Nephron (organoid): ENCODE data around the gene ANKRD13C.

Experiments used
- H3K27ac Mint-ChIP-seq, 3 experiments: 2 replicates each; pipeline ENCODE4 v1.8.0; 2020; ENCODE audit warnings: mixed read lengths in 3 of 3, mild to moderate bottlenecking in 2 of 3, moderate library complexity in 1 of 3
- H3K27me3 Mint-ChIP-seq: 2 replicates; pipeline ENCODE4 v1.8.0; 2021; ENCODE audit warnings: low read depth, mild to moderate bottlenecking, moderate library complexity, mixed read lengths
- H3K36me3 Mint-ChIP-seq: 2 replicates; pipeline ENCODE4 v1.8.0; 2020; ENCODE audit warnings: low read depth, mixed read lengths
- H3K4me1 Mint-ChIP-seq: 2 replicates; pipeline ENCODE4 v1.8.0; 2020; ENCODE audit warnings: mixed read lengths
- H3K4me3 Mint-ChIP-seq, 3 experiments: 2 replicates each; pipeline ENCODE4 v1.8.0; 2020; ENCODE audit warnings: mild to moderate bottlenecking in 3 of 3, mixed read lengths in 3 of 3, moderate library complexity in 2 of 3
- H3K9me3 Mint-ChIP-seq: 2 replicates; pipeline ENCODE4 v1.8.0; 2020; ENCODE audit warnings: mixed read lengths
- TF ChIP-seq, protein P1 (sequence below), 3 experiments: fragments of 200-600 bp; sonication (generic); IDR thresholded peaks; one replicate each; pipeline ENCODE4 v1.5.0; 2021; ENCODE audit warnings: antibody characterized with exemption in 3 of 3; ENCODE audit not compliant: unreplicated experiment in 3 of 3

Gene ANKRD13C, protein sequence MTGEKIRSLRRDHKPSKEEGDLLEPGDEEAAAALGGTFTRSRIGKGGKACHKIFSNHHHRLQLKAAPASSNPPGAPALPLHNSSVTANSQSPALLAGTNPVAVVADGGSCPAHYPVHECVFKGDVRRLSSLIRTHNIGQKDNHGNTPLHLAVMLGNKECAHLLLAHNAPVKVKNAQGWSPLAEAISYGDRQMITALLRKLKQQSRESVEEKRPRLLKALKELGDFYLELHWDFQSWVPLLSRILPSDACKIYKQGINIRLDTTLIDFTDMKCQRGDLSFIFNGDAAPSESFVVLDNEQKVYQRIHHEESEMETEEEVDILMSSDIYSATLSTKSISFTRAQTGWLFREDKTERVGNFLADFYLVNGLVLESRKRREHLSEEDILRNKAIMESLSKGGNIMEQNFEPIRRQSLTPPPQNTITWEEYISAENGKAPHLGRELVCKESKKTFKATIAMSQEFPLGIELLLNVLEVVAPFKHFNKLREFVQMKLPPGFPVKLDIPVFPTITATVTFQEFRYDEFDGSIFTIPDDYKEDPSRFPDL

DNA sequence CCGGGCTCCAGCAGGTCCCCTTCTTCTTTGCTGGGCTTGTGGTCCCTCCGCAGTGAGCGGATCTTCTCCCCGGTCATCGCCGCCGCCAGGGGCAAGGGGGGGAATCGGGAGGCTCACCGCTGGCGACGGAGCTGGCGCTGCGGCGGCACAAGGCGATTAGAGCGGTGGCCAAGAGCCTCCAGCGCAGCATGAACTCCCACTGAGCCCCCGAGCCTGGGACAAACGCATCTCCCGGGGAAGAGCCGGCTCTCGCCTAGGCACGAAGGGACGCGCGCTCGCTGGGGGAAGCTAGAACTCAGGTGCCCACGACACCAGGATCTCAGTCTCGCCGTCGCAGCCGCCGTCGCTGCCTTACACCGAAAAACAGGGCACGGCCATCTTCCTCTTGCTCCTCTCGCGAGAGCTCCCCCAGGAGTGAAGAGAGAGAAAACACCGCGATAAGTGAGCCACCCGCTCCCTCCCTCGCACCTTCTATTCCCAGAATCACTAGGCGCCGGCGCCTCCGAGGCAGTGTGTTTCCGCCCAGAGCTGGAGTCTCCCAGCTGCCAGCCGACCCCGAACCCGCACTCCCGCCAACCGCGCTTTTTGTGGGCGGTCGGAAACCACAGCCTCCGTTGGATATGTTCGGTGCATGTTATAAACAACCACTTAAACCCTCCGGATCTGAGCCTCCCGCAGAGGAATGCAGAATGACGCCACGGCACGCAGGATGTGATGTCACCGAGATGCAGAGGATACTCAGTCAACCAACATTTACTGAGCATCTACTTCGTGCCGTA, at the start of gene ANKRD13C:
Gene ANKRD13C (minus strand): TSS at position 391 of the 779 bp plus-strand sequence. CDS start 314 bp downstream, at position 77.
- Mint-ChIP-seq H3K27ac (peak within 1 kb of the TSS; percentile 94 to 98 (median 98)), H3K27me3 (no peaks in the 10 kb centered on the region), H3K36me3 (peaks cover 5% of the 10 kb centered on the region), H3K4me3 (peak within 1 kb of the TSS; percentile 94 to 96 (median 95)), H3K4me1 (peaks cover 27% of the 10 kb centered on the region), H3K9me3 (no peaks in the 10 kb centered on the region)
- TF ChIP-seq, protein P1, sequence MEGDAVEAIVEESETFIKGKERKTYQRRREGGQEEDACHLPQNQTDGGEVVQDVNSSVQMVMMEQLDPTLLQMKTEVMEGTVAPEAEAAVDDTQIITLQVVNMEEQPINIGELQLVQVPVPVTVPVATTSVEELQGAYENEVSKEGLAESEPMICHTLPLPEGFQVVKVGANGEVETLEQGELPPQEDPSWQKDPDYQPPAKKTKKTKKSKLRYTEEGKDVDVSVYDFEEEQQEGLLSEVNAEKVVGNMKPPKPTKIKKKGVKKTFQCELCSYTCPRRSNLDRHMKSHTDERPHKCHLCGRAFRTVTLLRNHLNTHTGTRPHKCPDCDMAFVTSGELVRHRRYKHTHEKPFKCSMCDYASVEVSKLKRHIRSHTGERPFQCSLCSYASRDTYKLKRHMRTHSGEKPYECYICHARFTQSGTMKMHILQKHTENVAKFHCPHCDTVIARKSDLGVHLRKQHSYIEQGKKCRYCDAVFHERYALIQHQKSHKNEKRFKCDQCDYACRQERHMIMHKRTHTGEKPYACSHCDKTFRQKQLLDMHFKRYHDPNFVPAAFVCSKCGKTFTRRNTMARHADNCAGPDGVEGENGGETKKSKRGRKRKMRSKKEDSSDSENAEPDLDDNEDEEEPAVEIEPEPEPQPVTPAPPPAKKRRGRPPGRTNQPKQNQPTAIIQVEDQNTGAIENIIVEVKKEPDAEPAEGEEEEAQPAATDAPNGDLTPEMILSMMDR (IDR thresholded peaks at IDR 0.05; ENCODE audit: unreplicated experiment in 3 of 3) = peak in 1 of 3 experiments; percentile 12

DNA sequence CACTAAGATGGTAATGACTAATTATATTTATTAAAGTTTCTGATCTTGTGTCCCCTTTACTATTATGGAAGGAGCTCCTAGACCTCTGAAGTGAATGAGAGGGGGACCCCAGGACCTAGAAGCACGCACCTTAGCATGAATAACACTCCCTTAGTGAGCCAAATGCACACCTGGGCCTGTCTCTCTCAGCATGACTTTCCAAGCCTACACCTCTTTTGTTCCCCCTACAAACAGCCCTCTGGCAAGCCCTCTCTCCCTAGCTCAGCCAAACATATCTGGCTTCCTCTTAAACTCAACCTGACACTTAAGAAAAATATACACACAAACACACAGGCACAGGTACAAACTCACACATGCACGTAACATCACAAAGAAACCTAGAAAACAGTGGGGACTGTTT, 49.2 kb upstream of the ANKRD13C start:
- Mint-ChIP-seq H3K27me3 (peaks cover 3% of the 10 kb centered on the region), H3K9me3 (no peaks in the 10 kb centered on the region), H3K27ac (no peak overlapping the region)

DNA sequence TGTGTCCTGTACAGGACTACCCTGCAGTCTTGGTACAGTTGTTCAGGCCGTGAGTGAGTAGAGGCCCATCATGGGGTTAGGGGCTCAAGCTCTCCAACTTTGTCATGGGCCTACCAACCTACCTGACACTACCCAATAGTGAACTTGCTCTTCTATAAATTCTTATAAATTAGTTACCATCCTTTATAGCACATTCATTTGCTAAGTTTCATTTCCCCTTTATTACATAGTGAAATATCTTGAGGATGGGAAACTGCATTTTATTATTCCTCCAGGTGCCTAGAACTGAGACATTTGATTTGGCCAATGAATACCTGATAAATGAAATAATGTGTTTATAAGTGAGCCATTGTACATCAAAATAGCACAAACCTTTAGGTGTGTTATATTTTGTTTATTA, 47.5 kb upstream of the ANKRD13C start:
- H3K9me3 Mint-ChIP-seq = no peaks in the 10 kb centered on the region
- H3K4me3 Mint-ChIP-seq = no peak overlapping the region
- peaks cover 3% of the 10 kb centered on the region for H3K27me3 Mint-ChIP-seq
- H3K27ac Mint-ChIP-seq = no peak overlapping the region
- TF ChIP-seq, protein P1 (IDR thresholded peaks at IDR 0.05; ENCODE audit: unreplicated experiment in 3 of 3) = no peak
- H3K4me1 Mint-ChIP-seq = no peaks in the 10 kb centered on the region
- no peaks in the 10 kb centered on the region for H3K36me3 Mint-ChIP-seq

More for the DNA sequence above, 49.2 kb upstream of the ANKRD13C start:
- Mint-ChIP-seq H3K4me3 (no peak overlapping the region), H3K4me1 (no peaks in the 10 kb centered on the region), H3K36me3 (no peaks in the 10 kb centered on the region)
- TF ChIP-seq, protein P1 (IDR thresholded peaks at IDR 0.05; ENCODE audit: unreplicated experiment in 3 of 3) = no peak

DNA sequence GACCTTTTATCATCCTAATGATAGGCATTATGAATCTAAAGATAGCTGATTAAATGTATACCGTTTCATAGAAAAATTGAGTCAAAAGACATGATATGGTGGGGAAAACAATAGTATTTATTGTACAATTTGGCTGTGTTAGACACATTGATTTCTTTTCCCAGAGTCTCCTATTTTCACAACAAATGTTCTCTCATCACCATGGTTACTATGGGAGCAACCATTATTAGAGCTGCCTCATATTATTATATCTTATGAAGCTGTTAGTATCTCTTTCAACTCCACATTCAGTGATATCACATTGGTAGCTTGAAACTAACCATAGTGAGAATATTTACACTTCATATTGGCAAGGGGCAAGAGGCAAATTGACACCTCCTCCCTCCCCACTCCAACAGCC, 45.8 kb upstream of the ANKRD13C start:
- H3K27ac Mint-ChIP-seq = no peak overlapping the region
- H3K9me3 Mint-ChIP-seq = no peaks in the 10 kb centered on the region
- H3K27me3 Mint-ChIP-seq = peaks cover 1% of the 10 kb centered on the region
- no peaks in the 10 kb centered on the region for H3K4me1 Mint-ChIP-seq
- TF ChIP-seq, protein P1 (IDR thresholded peaks at IDR 0.05; ENCODE audit: unreplicated experiment in 3 of 3) = no peak
- no peaks in the 10 kb centered on the region for H3K36me3 Mint-ChIP-seq
- no peak overlapping the region for H3K4me3 Mint-ChIP-seq

DNA sequence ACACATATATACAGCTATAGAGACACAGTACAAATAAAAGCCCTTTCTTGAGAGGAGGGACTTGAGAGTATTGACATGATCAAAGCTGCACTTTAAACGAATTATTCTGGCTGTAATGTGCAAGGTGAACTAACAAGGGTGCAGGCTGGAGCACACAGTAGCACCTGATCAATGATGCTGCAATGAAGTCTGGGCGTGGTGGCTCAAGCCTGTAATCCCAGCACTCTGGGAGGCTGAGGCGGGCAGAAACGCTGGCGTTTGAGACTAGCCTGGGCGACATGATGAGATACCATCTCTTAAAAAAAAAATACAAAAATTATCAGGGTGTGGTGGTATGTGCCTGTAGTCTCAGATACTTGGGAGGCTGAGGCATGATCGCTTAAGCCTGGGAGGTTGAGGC, 42.5 kb upstream of the ANKRD13C start:
- Mint-ChIP-seq H3K9me3 (no peaks in the 10 kb centered on the region), H3K4me3 (no peak overlapping the region), H3K27me3 (peaks cover 3% of the 10 kb centered on the region), H3K36me3 (no peaks in the 10 kb centered on the region), H3K27ac (no peak overlapping the region), H3K4me1 (no peaks in the 10 kb centered on the region)
- TF ChIP-seq, protein P1 (IDR thresholded peaks at IDR 0.05; ENCODE audit: unreplicated experiment in 3 of 3) = no peak
